OCI-LY7 (cell line): ENCODE measurements around the gene SLC12A8. TPM values are rescaled to one million over a fixed set of nuclear protein-coding genes. Genes with fewer than 3 reads are reported as not detected.

Experiments
- BruUV-seq: library from RNA; stranded (reverse); fragments of 400-500 nt; replicated peaks from 2 replicates; lab custom pipeline; 2021; lab: Mats Ljungman, UMichigan
- CTCF ChIA-PET: fragments of 300-600 bp; sonication (Branson Sonifier 250); formaldehyde crosslinking; loops from one replicate; lab custom pipeline; 2022; ENCODE audit warnings: antibody characterized with exemption; ENCODE audit not compliant: unreplicated experiment; lab: Charles Lee
- POLR2A ChIA-PET: fragments of 300-600 bp; sonication (Branson Sonifier 250); formaldehyde crosslinking; loops from one replicate; lab custom pipeline; 2022; ENCODE audit warnings: antibody characterized with exemption; lab: Charles Lee
- DNase-seq: peaks from one replicate; pipeline ENCODE4 v3.0.0-alpha.2; 2015; ENCODE audit warnings: low spot score
- H2AFZ ChIP-seq: fragments of 200-600 bp; sonication (generic), shearing (Covaris generic); 2 replicates; pipeline ENCODE4 v1.6.1; 2014; ENCODE audit warnings: mild to moderate bottlenecking, antibody characterized with exemption, low read length, moderate library complexity
- H3K27ac ChIP-seq: fragments of 200-600 bp; sonication (generic); 2 replicates; pipeline ENCODE4 v1.5.1; 2014; ENCODE audit warnings: mixed run types, low read depth, mild to moderate bottlenecking, moderate library complexity, low read length, inconsistent platforms; ENCODE audit not compliant: poor library complexity, severe bottlenecking
- H3K36me3 ChIP-seq: fragments of 200-600 bp; sonication (generic); 2 replicates; pipeline ENCODE4 v1.6.1; 2014; ENCODE audit warnings: mild to moderate bottlenecking, antibody characterized with exemption, low read length, moderate library complexity, mixed read lengths; ENCODE audit not compliant: insufficient read depth
- H3K4me1 ChIP-seq: fragments of 200-600 bp; sonication (generic); 2 replicates; pipeline ENCODE4 v1.5.1; 2014; ENCODE audit warnings: mild to moderate bottlenecking, low read length; ENCODE audit not compliant: insufficient read depth, poor library complexity, severe bottlenecking
- H3K4me2 ChIP-seq: fragments of 200-600 bp; sonication (generic); 2 replicates; pipeline ENCODE4 v1.6.1; 2014; ENCODE audit warnings: mild to moderate bottlenecking, low read length
- H3K4me3 ChIP-seq: fragments of 200-600 bp; sonication (generic); 2 replicates; pipeline ENCODE4 v1.5.1; 2014; ENCODE audit warnings: mild to moderate bottlenecking, low read depth, low read length; ENCODE audit not compliant: poor library complexity, severe bottlenecking
- H3K79me2 ChIP-seq: fragments of 200-600 bp; sonication (generic); 2 replicates; pipeline ENCODE4 v1.6.1; 2016; ENCODE audit warnings: low read depth, mild to moderate bottlenecking, low read length, moderate library complexity, mixed read lengths; ENCODE audit not compliant: insufficient read depth
- H3K9me2 ChIP-seq: fragments of 200-600 bp; sonication (generic); 2 replicates; pipeline ENCODE4 v1.6.1; 2016; ENCODE audit warnings: mild to moderate bottlenecking, low read length, mixed read lengths; ENCODE audit not compliant: insufficient read depth
- H3K9me3 ChIP-seq: fragments of 200-600 bp; sonication (generic); 2 replicates; pipeline ENCODE4 v1.6.1; 2014; ENCODE audit warnings: mild to moderate bottlenecking, mixed run types, low read length, mixed read lengths
- H4K20me1 ChIP-seq: fragments of 200-600 bp; sonication (generic); 2 replicates; pipeline ENCODE4 v1.6.1; 2014; ENCODE audit warnings: mild to moderate bottlenecking, antibody characterized with exemption, low read length, moderate library complexity, mixed read lengths; ENCODE audit not compliant: insufficient read depth
- EZH2phosphoT487 ChIP-seq: fragments of 200-600 bp; sonication (generic); IDR thresholded peaks from 2 replicates; pipeline ENCODE4 v1.6.1; 2018; ENCODE audit warnings: low read depth, borderline replicate concordance, mild to moderate bottlenecking, mixed run types, antibody characterized with exemption, low read length, moderate library complexity, mixed read lengths
- intact Hi-C: fragments of 100-400 bp; cut with micrococcal nuclease; formaldehyde crosslinking; loops from one replicate; pipeline ENCODE4 v1.10.0; 2022; ENCODE audit not compliant: unreplicated experiment
- total RNA-seq, 2 experiments: library from RNA; depleted of rRNA in 1 of 2; stranded (reverse); fragments of >200 nt in 1 of 2; shearing (Covaris generic) in 1 of 2; gene quantifications; 2 replicates each; pipeline ENCODE4 v1.2.3, GENCODE V29; 2014 to 2022
- TF ChIP-seq, protein P1 (sequence below): fragments of 200-600 bp; sonication (generic); conservative IDR thresholded peaks from 2 replicates; pipeline ENCODE4 v1.5.1; 2014; ENCODE audit warnings: mild to moderate bottlenecking, antibody characterized with exemption, low read length, moderate library complexity, mixed read lengths

Gene SLC12A8
- total RNA-seq, 2 experiments from 2014 or later = 0.84 to 1.0 TPM

DNA sequence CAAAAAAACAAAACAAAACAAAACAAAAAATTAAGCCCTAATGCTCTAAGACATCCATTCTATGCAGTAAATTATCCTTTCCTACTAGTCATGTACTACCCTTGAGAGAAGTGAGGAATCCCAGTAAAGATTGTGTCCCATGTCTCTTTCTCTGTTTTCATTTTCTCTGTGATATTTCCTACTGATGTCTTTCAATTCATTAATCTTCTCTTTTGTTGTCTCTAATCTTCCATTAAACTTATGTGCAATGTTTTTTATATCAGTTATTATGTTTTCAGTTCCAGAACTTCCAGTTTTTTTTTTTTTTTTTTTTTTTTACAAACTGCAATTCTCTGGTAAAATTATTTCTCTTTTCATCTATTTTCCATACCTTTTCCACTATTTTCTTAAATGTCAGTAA is 44.1 kb upstream of the SLC12A8 start:
- Histone ChIP-seq H3K9me2 (no peaks in the 10 kb centered on the region), H4K20me1 (no peaks in the 10 kb centered on the region), H3K27ac (no peak overlapping the region), H3K9me3 (peaks cover 9% of the 10 kb centered on the region; the same call in 1 of the 2 replicates), H3K4me2 (no peak overlapping the region), H3K79me2 (no peaks in the 10 kb centered on the region), H3K4me1 (no peaks in the 10 kb centered on the region), H3K4me3 (no peak overlapping the region), H2AFZ (no peak overlapping the region), H3K36me3 (peaks cover 16% of the 10 kb centered on the region)
- POLR2A ChIA-PET = interaction anchor here (0.7 kb wide), 1 partner anchor 17 kb away, joined by 4 read pairs; no protein-coding TSS in a partner anchor
- TF ChIP-seq, protein P1, sequence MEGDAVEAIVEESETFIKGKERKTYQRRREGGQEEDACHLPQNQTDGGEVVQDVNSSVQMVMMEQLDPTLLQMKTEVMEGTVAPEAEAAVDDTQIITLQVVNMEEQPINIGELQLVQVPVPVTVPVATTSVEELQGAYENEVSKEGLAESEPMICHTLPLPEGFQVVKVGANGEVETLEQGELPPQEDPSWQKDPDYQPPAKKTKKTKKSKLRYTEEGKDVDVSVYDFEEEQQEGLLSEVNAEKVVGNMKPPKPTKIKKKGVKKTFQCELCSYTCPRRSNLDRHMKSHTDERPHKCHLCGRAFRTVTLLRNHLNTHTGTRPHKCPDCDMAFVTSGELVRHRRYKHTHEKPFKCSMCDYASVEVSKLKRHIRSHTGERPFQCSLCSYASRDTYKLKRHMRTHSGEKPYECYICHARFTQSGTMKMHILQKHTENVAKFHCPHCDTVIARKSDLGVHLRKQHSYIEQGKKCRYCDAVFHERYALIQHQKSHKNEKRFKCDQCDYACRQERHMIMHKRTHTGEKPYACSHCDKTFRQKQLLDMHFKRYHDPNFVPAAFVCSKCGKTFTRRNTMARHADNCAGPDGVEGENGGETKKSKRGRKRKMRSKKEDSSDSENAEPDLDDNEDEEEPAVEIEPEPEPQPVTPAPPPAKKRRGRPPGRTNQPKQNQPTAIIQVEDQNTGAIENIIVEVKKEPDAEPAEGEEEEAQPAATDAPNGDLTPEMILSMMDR = no peak
- no peak for TF ChIP-seq EZH2phosphoT487
- DNase-seq = no peak
- intact Hi-C loops = no loop called here
- no TSS peak for BruUV-seq
- CTCF ChIA-PET = no interaction called here

DNA sequence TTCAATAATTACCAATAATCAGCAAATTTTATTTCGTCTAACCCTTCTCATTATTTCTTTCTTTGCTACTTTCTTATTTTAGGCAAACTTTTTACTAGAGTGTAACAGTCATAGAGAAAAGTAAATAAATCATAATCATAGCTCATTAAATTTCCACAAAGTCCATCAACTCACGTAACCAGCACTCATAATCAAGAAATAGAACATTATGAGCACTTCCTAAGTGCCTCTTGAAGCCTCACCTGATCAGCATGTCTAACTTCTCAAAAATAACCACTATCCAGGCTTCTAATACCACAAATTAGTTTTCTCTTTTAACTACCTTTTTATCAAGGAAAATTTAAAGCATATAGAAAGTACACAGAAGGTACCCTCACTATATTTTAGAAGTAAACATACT is 38.4 kb upstream of the SLC12A8 start:
- BruUV-seq = no TSS peak
- TF ChIP-seq EZH2phosphoT487 = no peak
- TF ChIP-seq, protein P1 = no peak
- Histone ChIP-seq H3K27ac (no peak overlapping the region), H3K9me2 (no peaks in the 10 kb centered on the region), H3K4me2 (no peak overlapping the region), H3K9me3 (no peaks in the 10 kb centered on the region), H2AFZ (no peak overlapping the region), H3K36me3 (peaks cover 4% of the 10 kb centered on the region; the same call in 1 of the 2 replicates), H3K4me3 (no peak overlapping the region), H4K20me1 (no peaks in the 10 kb centered on the region), H3K4me1 (no peaks in the 10 kb centered on the region), H3K79me2 (no peaks in the 10 kb centered on the region)
- intact Hi-C loops = no loop called here
- CTCF ChIA-PET = no interaction called here
- no peak for DNase-seq
- POLR2A ChIA-PET = no interaction called here

DNA sequence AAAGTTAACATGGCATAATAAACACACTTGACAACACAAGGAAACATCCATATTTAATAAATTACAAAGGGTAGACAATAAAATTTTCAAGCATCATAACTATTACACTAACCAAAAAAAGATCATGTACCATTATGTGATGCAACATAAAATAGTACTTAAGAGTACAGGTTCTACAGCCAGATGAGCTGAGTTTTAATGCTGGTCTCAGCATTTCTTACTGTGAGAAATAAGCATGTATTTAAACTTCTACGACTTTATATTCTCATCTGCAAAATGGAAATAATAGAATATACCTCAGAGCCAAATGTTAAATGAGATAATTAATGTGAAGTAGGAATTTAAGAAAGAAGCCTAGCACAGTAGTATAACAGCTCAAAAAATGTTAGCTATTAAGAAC is 33.7 kb upstream of the SLC12A8 start:
- intact Hi-C loops = no loop called here
- no peak overlapping the region for H3K4me3 ChIP-seq
- H3K4me2 ChIP-seq = no peak overlapping the region
- H3K27ac ChIP-seq = no peak overlapping the region
- no peak for DNase-seq
- no peaks in the 10 kb centered on the region for H3K9me3 ChIP-seq
- no peaks in the 10 kb centered on the region for H4K20me1 ChIP-seq
- H3K9me2 ChIP-seq = no peaks in the 10 kb centered on the region
- H2AFZ ChIP-seq = no peak overlapping the region
- ChIA-PET POLR2A (interaction anchor here (0.8 to 1.4 kb wide), 3 partner anchors 10 to 16 kb away, joined by 3 to 4 read pairs (median 4); no protein-coding TSS in a partner anchor), CTCF (no interaction called here)
- no peaks in the 10 kb centered on the region for H3K79me2 ChIP-seq
- H3K36me3 ChIP-seq = peaks cover 4% of the 10 kb centered on the region; the same call in 1 of the 2 replicates
- BruUV-seq = no TSS peak
- no peak for TF ChIP-seq EZH2phosphoT487
- TF ChIP-seq, protein P1 = no peak
- no peaks in the 10 kb centered on the region for H3K4me1 ChIP-seq
